ENCODE data around the gene DMGDH.

- TF ChIP-seq CTCF (IDR thresholded peaks at IDR 0.05) (no peak), EZH2 (IDR thresholded peaks at IDR 0.05; ENCODE audit: borderline replicate concordance, insufficient read depth, low read depth, low read length, poor library complexity, severe bottlenecking) (no peak)
Measured at GRCh38 chr5:79077680-79078365, 8.3 kb upstream of the DMGDH start.
